ENCODE measurements around the gene ARID4B.
"Not testable (repeated sequence)": the region's sequence is repeated elsewhere in the genome, so short reads cannot be mapped to it uniquely, and the experiment has no call there.

The ARID4B gene

GRCh38 chr1:235159284-235159683 is 168.7 kb downstream of the ARID4B start:
- DNase-seq = not testable (repeated sequence)

- no peak for DNase-seq
Measured at GRCh38 chr1:235158680-235159079, 169.3 kb downstream of the ARID4B start.

DNA sequence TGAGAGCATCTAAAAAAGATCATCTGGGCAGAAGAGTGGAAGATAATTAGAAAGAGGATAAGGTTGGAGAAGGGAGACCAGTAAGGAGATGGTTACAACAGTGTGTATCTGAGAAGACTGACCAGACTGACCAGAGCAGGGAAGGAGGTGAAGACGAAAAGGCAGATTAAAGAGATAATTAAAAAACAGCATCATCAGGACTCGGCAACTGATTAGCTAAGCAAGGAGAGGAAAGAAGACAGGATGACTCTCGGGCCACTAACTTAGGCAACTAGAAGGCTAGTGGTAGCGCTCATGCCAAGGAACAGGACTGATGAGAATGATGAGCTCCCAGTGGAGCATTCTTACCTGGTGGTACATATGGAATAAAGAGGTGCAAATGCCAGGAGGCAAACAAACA is 170.8 kb downstream of the ARID4B start:
- DNase-seq = no peak

GRCh38 chr1:235156740-235157139 is 171.2 kb downstream of the ARID4B start:
- DNase-seq = no peak

- no peak for DNase-seq
Measured at GRCh38 chr1:235156265-235156664, 171.7 kb downstream of the ARID4B start.

DNA sequence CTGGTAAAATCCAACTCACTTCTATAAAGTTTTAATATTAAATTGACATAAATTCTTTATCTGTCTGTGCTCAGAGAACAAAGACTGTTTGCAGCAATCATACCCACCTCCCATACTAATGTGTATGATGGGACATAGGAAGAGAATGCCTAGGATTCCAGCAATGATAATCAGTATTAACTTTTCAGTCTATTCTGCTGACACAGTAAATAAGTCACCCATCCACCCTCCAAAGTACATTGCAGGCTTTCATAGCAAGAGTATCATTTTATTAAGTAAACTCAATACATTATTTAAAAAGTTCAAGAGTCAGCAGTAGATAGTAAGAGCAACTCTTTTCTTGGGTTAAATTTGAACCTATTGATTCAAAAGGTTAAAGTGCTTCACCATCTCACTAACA is 175.7 kb downstream of the ARID4B start:
- DNase-seq = no peak

GRCh38 chr1:235151033-235151432 is 176.9 kb downstream of the ARID4B start:
- no peak for DNase-seq

GRCh38 chr1:235149824-235150223 is 178.2 kb downstream of the ARID4B start:
- no peak for DNase-seq

- DNase-seq = no peak
Measured at GRCh38 chr1:235147269-235147668, 180.7 kb downstream of the ARID4B start.

DNA sequence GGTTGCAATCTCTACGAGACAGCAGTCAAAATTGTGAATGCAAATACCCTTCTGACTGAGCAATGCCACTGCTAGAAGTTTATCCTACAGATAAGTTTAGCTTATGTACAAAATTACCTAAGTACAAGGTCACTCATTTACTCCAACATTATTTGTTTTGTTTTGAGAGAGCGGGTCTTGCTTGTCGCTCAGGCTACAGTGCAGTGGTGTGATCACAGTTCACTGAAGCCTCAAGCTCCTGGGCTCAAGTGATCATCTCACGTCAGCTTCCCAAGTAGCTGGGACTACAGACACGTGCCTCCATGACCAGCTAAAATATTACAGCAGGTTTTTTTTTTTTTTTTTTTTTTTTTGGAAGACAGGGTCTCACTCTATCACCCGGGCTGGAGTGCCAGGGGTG is 182.3 kb downstream of the ARID4B start:
- no peak for DNase-seq

- DNase-seq = no peak
Measured at GRCh38 chr1:235142991-235143390, 185.0 kb downstream of the ARID4B start.

DNA sequence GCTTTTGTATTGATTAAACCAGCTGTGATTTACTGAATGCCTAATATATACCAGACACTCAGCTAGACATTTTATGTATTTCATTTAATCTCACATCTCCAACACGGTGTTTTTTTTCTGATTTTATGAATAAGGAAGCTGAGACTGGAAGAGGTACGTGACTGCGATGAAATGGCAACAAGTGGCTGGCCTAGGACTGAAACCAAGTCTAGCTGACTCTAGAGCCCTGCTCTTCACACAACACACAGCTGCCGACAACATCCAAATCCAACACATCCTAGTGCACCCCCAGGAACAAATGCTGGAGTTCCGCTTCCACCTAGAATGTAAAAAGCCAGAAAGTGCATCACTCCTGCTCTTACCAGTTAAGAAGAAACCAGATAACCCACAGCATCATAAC is 188.7 kb downstream of the ARID4B start:
- no peak for DNase-seq

- DNase-seq = no peak
Measured at GRCh38 chr1:235138821-235139220, 189.2 kb downstream of the ARID4B start.

GRCh38 chr1:235136111-235136510 is 191.9 kb downstream of the ARID4B start:
- no peak for DNase-seq

GRCh38 chr1:235134171-235134570 is 193.8 kb downstream of the ARID4B start:
- DNase-seq = no peak

GRCh38 chr1:235133086-235133485 is 194.9 kb downstream of the ARID4B start:
- DNase-seq = no peak

GRCh38 chr1:235131961-235132360 is 196.0 kb downstream of the ARID4B start:
- no peak for DNase-seq

GRCh38 chr1:235130766-235131270 is 197.2 kb downstream of the ARID4B start:
- no peak for DNase-seq

DNA sequence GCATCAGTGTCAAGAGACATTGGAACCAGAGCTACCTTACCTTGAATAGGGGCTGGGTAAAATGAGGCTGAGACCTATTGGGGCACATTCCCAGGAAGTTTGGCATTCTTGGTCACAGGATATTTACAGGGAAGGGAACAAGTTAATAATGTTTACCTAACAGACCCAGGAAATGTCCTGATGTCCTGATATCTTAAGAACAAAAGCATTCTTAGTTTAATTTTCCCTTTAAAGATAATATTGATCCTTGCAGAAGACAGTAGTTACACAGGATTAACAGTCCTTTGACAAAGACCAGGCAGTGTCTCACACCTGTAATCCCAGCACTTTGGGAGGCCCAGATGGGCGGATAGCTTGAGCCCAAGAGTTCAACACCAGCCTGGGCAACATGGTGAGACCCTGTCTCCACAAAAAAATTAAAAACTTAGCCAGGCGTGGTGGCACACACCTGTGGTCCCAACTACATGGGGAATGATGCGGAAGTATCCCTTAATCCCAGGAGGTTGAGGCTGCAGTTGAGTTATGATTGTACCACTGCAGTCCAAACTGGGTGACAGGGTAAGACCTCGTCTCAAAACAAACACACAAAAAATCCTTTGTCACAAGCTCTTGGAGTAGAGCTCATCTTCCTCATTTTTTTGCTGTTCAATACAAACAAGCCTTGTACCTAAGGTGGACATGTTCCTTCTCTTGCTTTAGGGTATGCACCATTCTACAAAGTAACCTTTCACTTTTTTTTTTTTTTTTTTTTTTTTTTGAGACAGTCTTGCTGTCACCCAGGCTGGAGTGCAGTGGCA is 198.0 kb downstream of the ARID4B start:
- DNase-seq = no peak

DNA sequence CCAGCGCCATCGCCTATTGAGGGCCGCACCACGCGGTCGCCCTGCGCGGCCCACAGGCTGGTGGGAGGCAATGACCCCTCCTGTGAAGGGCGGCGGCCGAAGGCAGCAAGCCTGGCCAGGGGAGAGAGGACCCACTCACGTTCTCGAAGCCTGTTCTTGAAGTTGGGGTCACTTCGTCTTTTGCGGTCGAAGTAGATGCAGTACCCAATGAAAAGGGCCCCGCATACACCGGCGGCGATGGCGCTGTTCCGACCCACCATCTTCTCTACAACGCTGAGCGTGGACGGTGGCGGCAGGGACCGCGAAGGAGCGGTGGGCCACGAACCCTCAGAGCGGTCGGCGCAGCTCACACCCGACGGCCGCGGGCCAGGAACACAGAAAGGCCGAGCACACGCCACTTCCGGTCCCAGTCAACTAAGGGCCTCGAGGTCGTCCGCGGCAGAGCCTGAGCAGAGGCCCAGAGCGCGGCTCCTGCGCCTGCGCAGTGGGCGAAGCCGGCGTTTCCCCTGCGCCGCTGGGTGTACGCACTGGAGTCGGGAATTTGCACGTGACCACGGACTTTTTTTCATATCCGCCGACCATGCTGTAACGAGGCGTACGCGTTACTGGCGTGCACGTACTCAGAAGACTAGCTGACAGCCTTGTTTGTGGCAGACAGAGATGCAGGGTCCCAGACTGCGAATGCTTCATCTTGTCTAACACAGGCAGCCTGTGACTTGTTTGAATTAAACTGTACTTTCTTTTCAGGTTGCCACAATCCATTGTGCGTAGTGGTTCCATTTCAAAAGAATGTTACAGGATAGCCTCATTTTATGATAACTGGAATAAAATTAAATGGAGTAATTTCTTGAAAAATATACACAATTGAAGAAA is 199.3 kb downstream of the ARID4B start, which contains the start of gene TOMM20:
TOMM20 (minus strand) TSS at position 382 of the 873 bp plus-strand sequence; CDS start at position 260, 122 bp downstream.
- DNase-seq = peak; percentile 97

DNA sequence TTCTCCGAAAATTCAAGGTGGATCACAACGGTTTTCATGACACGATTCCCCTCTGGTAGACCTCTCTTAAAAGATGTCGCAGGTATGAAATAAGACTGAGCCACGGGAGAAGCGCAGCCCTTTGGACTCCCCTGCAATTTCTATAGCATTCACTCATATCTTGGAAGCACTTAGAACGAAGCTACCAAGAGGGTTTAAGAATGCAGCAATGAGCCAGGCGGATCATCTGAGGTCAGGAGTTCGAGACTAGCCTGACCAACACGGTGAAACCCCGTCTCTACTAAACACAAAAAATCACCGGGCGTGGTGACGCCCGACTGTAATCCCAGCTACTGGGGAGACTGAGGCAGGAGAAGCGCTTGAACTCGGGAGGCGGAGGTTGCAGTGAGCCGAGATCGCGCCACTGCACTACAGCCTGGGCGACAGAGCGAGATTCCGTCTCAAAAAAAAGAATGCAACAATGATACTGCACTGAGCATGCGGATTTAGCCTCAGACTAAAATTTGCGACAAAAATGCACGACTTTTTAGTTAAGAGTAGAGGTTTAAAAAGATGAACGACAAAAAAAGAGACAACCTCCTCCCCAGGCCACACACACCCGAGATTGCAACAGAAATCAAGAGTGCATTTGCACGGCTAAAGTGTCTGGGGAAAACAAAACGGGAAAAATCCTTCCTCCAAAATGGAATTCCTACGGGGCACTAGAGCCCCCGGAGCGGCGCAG is 200.1 kb downstream of the ARID4B start:
- no peak for DNase-seq

- DNase-seq = no peak
Measured at GRCh38 chr1:235127203-235127602, 200.8 kb downstream of the ARID4B start.

- no peak for DNase-seq
Measured at GRCh38 chr1:235124665-235125064, 203.3 kb downstream of the ARID4B start.

Measured in NCI-H446 treated with DMSO at 0.1 percent for 48 hours (cell line).